ENCODE data around the gene ARHGAP42. TPM values are rescaled to one million over a fixed set of nuclear protein-coding genes. Genes with fewer than 3 reads are reported as not detected.

ARHGAP42 gene
- total RNA-seq, 1 donor from 2014 or later: 0.16 TPM

- no peak for DNase-seq (ENCODE audit: low spot score)
- no peak overlapping the region for H3K4me3 Mint-ChIP-seq (ENCODE audit: low read depth)
- intact Hi-C loops (cut with micrococcal nuclease): no loop called here
- H3K36me3 Mint-ChIP-seq (ENCODE audit: low read depth): no peaks in the 10 kb centered on the region
- no peaks in the 10 kb centered on the region for H3K9me3 Mint-ChIP-seq
- no peaks in the 10 kb centered on the region for H3K27me3 Mint-ChIP-seq (ENCODE audit: low read depth)
- H3K4me1 Mint-ChIP-seq (ENCODE audit: low read depth): no peaks in the 10 kb centered on the region
- no peak overlapping the region for H3K27ac Mint-ChIP-seq
Measured at GRCh38 chr11:100788561-100789295, 101.6 kb downstream of the ARHGAP42 start.

DNA sequence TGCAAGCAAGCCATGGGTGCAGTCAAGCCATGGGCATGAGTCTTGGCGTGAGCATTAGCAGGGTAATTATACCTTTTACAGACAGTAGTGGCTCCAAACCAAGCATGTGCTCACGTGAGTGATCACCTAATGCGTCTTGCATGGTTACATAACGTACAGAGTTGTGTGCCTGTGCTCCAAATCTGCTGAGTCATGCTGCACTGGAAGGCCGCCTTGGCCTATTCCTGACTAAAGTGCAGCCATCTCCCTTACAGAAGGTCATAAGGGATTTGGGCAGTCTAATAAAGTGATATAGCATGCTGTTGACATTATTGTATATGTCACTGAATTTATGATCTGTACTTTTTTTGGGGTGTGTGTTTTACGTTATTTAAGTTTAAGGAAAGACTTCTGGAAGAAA is 102.4 kb downstream of the ARHGAP42 start:
- no peak for DNase-seq (ENCODE audit: low spot score)
- H3K27me3 Mint-ChIP-seq (ENCODE audit: low read depth): no peaks in the 10 kb centered on the region
- H3K36me3 Mint-ChIP-seq (ENCODE audit: low read depth): no peaks in the 10 kb centered on the region
- intact Hi-C loops (cut with micrococcal nuclease): no loop called here
- no peaks in the 10 kb centered on the region for H3K9me3 Mint-ChIP-seq
- no peaks in the 10 kb centered on the region for H3K4me1 Mint-ChIP-seq (ENCODE audit: low read depth)
- no peak overlapping the region for H3K27ac Mint-ChIP-seq
- H3K4me3 Mint-ChIP-seq (ENCODE audit: low read depth): no peak overlapping the region

DNA sequence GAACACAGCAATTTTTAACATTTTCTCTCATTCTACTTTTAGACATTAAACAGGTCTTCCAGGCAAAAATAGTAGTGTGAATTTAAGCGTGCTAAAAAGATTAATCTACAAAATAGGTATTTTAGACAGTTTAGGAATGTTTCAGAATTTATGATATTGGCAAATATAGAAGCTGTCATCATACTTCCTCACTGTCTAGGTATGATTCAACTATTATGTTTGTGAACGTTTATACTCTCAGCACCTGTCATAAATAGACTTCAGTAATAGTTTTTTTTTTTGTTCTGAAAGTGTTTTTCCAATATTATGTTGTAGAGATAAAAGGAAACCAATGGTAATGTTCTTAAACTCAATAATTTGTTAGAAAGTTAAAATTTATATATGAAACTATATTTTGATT is 103.0 kb downstream of the ARHGAP42 start:
- no peaks in the 10 kb centered on the region for H3K9me3 Mint-ChIP-seq
- H3K4me3 Mint-ChIP-seq (ENCODE audit: low read depth): no peak overlapping the region
- DNase-seq (ENCODE audit: low spot score): no peak
- H3K4me1 Mint-ChIP-seq (ENCODE audit: low read depth): no peaks in the 10 kb centered on the region
- H3K36me3 Mint-ChIP-seq (ENCODE audit: low read depth): no peaks in the 10 kb centered on the region
- no peak overlapping the region for H3K27ac Mint-ChIP-seq
- H3K27me3 Mint-ChIP-seq (ENCODE audit: low read depth): no peaks in the 10 kb centered on the region
- intact Hi-C loops (cut with micrococcal nuclease): no loop called here

GRCh38 chr11:100791103-100791502 is 104.0 kb downstream of the ARHGAP42 start:
- no peak overlapping the region for H3K27ac Mint-ChIP-seq
- H3K4me3 Mint-ChIP-seq (ENCODE audit: low read depth): no peak overlapping the region
- no peaks in the 10 kb centered on the region for H3K27me3 Mint-ChIP-seq (ENCODE audit: low read depth)
- no peaks in the 10 kb centered on the region for H3K36me3 Mint-ChIP-seq (ENCODE audit: low read depth)
- H3K4me1 Mint-ChIP-seq (ENCODE audit: low read depth): no peaks in the 10 kb centered on the region
- intact Hi-C loops (cut with micrococcal nuclease): no loop called here
- no peak for DNase-seq (ENCODE audit: low spot score)
- H3K9me3 Mint-ChIP-seq: no peaks in the 10 kb centered on the region

DNA sequence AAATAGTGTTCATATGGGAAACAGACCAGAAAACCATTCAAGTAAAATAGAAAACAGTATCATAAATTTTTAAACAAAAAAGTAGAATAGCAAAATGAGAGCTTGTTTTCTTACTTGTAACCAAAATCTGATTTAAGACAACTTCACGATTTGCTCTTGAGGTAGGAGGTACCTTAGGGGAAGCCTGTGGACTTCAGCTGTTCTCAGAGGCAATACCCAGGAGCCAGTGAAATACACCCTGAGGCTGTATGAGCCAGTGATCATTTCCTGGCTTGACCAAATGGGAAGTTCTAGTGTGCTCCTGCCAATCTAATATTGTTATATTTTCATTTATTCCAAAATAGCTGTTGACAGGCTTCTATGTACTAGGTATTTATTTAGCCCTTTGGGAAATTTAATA is 104.8 kb downstream of the ARHGAP42 start:
- Mint-ChIP-seq H3K27me3 (ENCODE audit: low read depth) (no peaks in the 10 kb centered on the region), H3K4me1 (ENCODE audit: low read depth) (no peaks in the 10 kb centered on the region), H3K9me3 (no peaks in the 10 kb centered on the region), H3K36me3 (ENCODE audit: low read depth) (no peaks in the 10 kb centered on the region), H3K27ac (no peak overlapping the region), H3K4me3 (ENCODE audit: low read depth) (no peak overlapping the region)
- intact Hi-C loops (cut with micrococcal nuclease): no loop called here
- no peak for DNase-seq (ENCODE audit: low spot score)

DNA sequence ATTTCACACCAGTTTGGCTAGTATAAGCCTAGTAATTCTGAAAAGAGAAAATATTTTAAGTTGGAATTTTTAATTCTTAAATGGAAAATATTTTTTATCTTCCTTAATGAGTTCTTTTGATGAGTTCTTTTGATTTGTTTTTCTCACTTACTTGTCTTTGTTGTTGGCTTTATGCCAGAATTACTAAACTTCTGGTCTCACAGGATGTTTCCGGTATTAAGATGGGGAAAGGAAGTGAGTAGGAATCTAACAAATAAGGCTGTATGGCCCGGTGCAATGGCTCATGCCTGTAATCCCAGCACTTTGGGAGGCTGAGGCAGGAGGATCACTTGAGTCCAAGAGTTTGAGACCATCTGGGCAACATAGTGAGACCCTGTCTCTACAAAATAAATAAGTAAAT is 106.4 kb downstream of the ARHGAP42 start:
- intact Hi-C loops (cut with micrococcal nuclease): no loop called here
- Mint-ChIP-seq H3K9me3 (no peaks in the 10 kb centered on the region), H3K27ac (no peak overlapping the region), H3K36me3 (ENCODE audit: low read depth) (no peaks in the 10 kb centered on the region), H3K27me3 (ENCODE audit: low read depth) (no peaks in the 10 kb centered on the region), H3K4me1 (ENCODE audit: low read depth) (no peaks in the 10 kb centered on the region), H3K4me3 (ENCODE audit: low read depth) (no peak overlapping the region)
- DNase-seq (ENCODE audit: low spot score): no peak

DNA sequence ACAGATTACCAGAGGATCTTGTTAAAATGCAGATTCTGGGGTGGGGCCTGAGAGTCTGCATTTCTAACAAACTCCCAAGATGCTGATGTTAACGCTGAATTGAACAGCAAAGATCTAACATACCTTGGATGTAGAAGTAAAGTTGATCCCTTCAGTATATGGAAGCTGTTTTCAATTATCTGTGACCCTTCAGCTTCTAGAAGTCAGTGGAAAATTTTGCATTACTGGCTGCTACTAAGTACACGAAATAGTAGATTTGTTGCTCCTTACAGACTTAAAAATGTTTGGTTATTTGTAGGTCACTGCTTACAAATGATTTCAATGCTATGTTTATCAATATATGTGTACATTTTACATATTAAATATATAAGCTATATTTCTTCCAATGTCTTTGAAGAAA is 107.4 kb downstream of the ARHGAP42 start:
- H3K27ac Mint-ChIP-seq: no peak overlapping the region

GRCh38 chr11:100799445-100799844 is 112.4 kb downstream of the ARHGAP42 start:
- intact Hi-C loops (cut with micrococcal nuclease): no loop called here
- Mint-ChIP-seq H3K4me3 (ENCODE audit: low read depth) (no peak overlapping the region), H3K36me3 (ENCODE audit: low read depth) (no peaks in the 10 kb centered on the region), H3K27me3 (ENCODE audit: low read depth) (no peaks in the 10 kb centered on the region), H3K9me3 (no peaks in the 10 kb centered on the region), H3K4me1 (ENCODE audit: low read depth) (no peaks in the 10 kb centered on the region), H3K27ac (no peak overlapping the region)
- DNase-seq (ENCODE audit: low spot score): no peak

More for the DNA sequence above, 107.4 kb downstream of the ARHGAP42 start:
- H3K4me3 Mint-ChIP-seq (ENCODE audit: low read depth): no peak overlapping the region
- no peaks in the 10 kb centered on the region for H3K36me3 Mint-ChIP-seq (ENCODE audit: low read depth)
- intact Hi-C loops (cut with micrococcal nuclease): no loop called here
- DNase-seq (ENCODE audit: low spot score): no peak
- H3K4me1 Mint-ChIP-seq (ENCODE audit: low read depth): no peaks in the 10 kb centered on the region
- H3K27me3 Mint-ChIP-seq (ENCODE audit: low read depth): no peaks in the 10 kb centered on the region
- H3K9me3 Mint-ChIP-seq: no peaks in the 10 kb centered on the region

GRCh38 chr11:100800202-100800601 is 113.1 kb downstream of the ARHGAP42 start:
- peaks cover 4% of the 10 kb centered on the region for H3K9me3 Mint-ChIP-seq
- no peak for DNase-seq (ENCODE audit: low spot score)
- intact Hi-C loops (cut with micrococcal nuclease): no loop called here
- no peak overlapping the region for H3K27ac Mint-ChIP-seq
- H3K4me1 Mint-ChIP-seq (ENCODE audit: low read depth): no peaks in the 10 kb centered on the region
- H3K27me3 Mint-ChIP-seq (ENCODE audit: low read depth): no peaks in the 10 kb centered on the region
- no peak overlapping the region for H3K4me3 Mint-ChIP-seq (ENCODE audit: low read depth)
- no peaks in the 10 kb centered on the region for H3K36me3 Mint-ChIP-seq (ENCODE audit: low read depth)

DNA sequence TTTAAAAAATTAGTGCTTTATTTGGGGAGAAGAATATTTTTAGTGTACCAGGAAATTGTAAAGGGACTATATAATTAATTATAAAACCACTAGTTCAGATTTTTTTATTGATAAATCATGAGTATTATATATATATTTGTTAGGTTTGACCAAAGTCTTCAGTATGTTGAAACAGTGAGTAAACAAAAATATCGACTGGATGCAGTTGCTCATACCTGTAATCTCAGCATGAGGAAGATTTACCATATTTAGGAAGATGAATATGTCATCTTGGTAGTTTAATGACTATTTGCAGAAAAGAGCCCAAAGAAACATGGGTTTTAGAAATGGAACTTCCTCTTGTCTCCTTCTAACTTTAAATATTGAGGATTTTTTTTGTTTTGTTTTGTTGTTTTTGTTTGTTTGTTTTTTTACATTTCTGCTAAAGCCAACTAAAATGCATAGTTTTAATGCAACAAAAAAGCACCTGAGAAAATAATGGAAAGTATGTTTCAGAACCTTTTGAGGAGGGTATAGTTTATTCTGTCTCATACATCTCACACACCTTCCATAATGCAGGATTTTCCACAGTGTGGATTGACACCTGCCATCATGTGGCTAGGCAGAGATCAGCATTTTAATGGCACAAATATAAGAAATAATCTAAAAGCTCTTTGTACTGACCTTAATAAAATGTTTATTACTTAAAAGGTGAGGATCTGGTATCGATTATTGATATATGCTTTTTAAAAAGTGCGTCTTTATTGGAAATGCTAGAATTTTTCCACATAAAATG is 114.3 kb downstream of the ARHGAP42 start:
- no peak for DNase-seq (ENCODE audit: low spot score)
- Mint-ChIP-seq H3K27me3 (ENCODE audit: low read depth) (no peaks in the 10 kb centered on the region), H3K27ac (no peak overlapping the region), H3K36me3 (ENCODE audit: low read depth) (no peaks in the 10 kb centered on the region), H3K4me1 (ENCODE audit: low read depth) (no peaks in the 10 kb centered on the region), H3K9me3 (peaks cover 5% of the 10 kb centered on the region), H3K4me3 (ENCODE audit: low read depth) (no peak overlapping the region)
- intact Hi-C loops (cut with micrococcal nuclease): no loop called here

DNA sequence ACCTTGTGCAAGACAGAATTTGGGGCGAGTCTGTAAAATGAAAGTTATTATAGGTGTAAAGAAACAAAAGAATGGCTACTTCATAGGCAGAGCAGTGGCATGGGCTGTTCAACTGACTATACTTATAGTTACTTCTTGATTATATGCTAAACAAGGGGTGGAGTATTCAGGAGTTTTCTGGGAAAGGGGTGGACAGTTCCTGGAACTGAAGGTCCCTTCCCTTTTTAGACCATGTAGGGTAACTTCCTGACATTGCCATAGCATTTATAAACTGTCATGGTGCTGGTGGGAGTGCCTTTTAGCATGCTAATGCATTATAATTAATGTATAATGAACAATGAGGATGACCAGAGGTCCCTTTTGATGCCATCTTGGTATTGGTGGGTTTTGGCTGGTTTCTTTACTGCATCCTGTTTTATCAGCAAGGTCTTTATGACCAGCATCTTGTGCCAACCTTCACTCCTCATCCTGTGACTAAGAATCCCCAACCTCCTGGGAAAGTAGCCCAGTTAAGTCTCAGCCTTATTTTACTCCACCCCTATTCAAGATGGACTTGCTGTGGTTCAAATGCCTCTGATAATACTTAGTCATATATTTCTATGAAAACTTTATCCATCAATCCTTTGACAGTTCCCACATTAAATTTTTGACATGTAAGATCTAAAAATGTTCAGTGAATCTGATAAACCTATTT is 118.6 kb downstream of the ARHGAP42 start:
- H3K4me3 Mint-ChIP-seq (ENCODE audit: low read depth): no peak overlapping the region
- no peak for DNase-seq (ENCODE audit: low spot score)
- no peaks in the 10 kb centered on the region for H3K36me3 Mint-ChIP-seq (ENCODE audit: low read depth)
- peaks cover 5% of the 10 kb centered on the region for H3K9me3 Mint-ChIP-seq
- H3K27ac Mint-ChIP-seq: no peak overlapping the region
- intact Hi-C loops (cut with micrococcal nuclease): no loop called here
- H3K27me3 Mint-ChIP-seq (ENCODE audit: low read depth): no peaks in the 10 kb centered on the region
- H3K4me1 Mint-ChIP-seq (ENCODE audit: low read depth): no peaks in the 10 kb centered on the region

- H3K4me3 Mint-ChIP-seq (ENCODE audit: low read depth): no peak overlapping the region
- H3K4me1 Mint-ChIP-seq (ENCODE audit: low read depth): no peaks in the 10 kb centered on the region
- intact Hi-C loops (cut with micrococcal nuclease): no loop called here
- no peaks in the 10 kb centered on the region for H3K36me3 Mint-ChIP-seq (ENCODE audit: low read depth)
- no peaks in the 10 kb centered on the region for H3K27me3 Mint-ChIP-seq (ENCODE audit: low read depth)
- no peak for DNase-seq (ENCODE audit: low spot score)
- H3K27ac Mint-ChIP-seq: no peak overlapping the region
- H3K9me3 Mint-ChIP-seq: peaks cover 5% of the 10 kb centered on the region
Measured at GRCh38 chr11:100806296-100806695, 119.2 kb downstream of the ARHGAP42 start.

GRCh38 chr11:100808904-100809491 is 121.9 kb downstream of the ARHGAP42 start:
- peaks cover 5% of the 10 kb centered on the region for H3K9me3 Mint-ChIP-seq
- no peak for DNase-seq (ENCODE audit: low spot score)
- H3K4me3 Mint-ChIP-seq (ENCODE audit: low read depth): no peak overlapping the region
- no peaks in the 10 kb centered on the region for H3K36me3 Mint-ChIP-seq (ENCODE audit: low read depth)
- no peaks in the 10 kb centered on the region for H3K27me3 Mint-ChIP-seq (ENCODE audit: low read depth)
- H3K4me1 Mint-ChIP-seq (ENCODE audit: low read depth): no peaks in the 10 kb centered on the region
- intact Hi-C loops (cut with micrococcal nuclease): no loop called here
- H3K27ac Mint-ChIP-seq: no peak overlapping the region

All from activated T-helper 2 cell treated with anti-CD3 and anti-CD28 coated beads, Interferon-gamma antibody, Interleukin-2, Interleukin-4, amounts not matched to agents 10 μg/mL and 5 μg/mL and 100 μg/mL, durations not matched to agents 14 hours and 24 hours and 36 hours (primary cell).